A673 (cell line): ENCODE results near the gene ABHD6. TPM values are rescaled to one million over a fixed set of nuclear protein-coding genes. Genes with fewer than 3 reads are reported as not detected.
A peak's percentile ranks its signal among the peaks of the same experiment; 100 is the strongest.

Experiments used
- Bru-seq: library from RNA; stranded (reverse); fragments of 400-500 nt; gene quantifications from one replicate; lab custom pipeline; 2021; lab: Mats Ljungman, UMichigan
- BruChase-seq, 2 experiments: library from RNA; stranded (reverse); fragments of 400-500 nt; gene quantifications; one replicate each; lab custom pipeline; 2021; lab: Mats Ljungman, UMichigan
- BruUV-seq: library from RNA; stranded (reverse); fragments of 400-500 nt; replicated peaks from 2 replicates; lab custom pipeline; 2021; lab: Mats Ljungman, UMichigan
- CTCF ChIA-PET: fragments of 300-600 bp; sonication (Branson Sonifier 250); formaldehyde crosslinking; loops from one replicate; lab custom pipeline; 2022; ENCODE audit warnings: antibody characterized with exemption; lab: Charles Lee
- POLR2A ChIA-PET: fragments of 300-600 bp; sonication (Branson Sonifier 250); formaldehyde crosslinking; loops from one replicate; lab custom pipeline; 2022; ENCODE audit warnings: antibody characterized with exemption; ENCODE audit not compliant: low non-redundant PET; lab: Charles Lee
- DNase-seq: peaks from one replicate; pipeline ENCODE4 v3.0.0-alpha.2; 2015; ENCODE audit warnings: low spot score
- H3K27ac ChIP-seq: fragments of 200-600 bp; sonication (generic); 2 replicates; pipeline ENCODE4 v1.5.1; 2016; ENCODE audit warnings: mixed run types, low read depth, mild to moderate bottlenecking, mixed read lengths, antibody characterized with exemption, low read length; ENCODE audit not compliant: poor library complexity, severe bottlenecking
- H3K27me3 ChIP-seq: fragments of 200-600 bp; sonication (generic); replicated peaks from 2 replicates; pipeline ENCODE4 v1.6.1; 2017; ENCODE audit warnings: mixed run types, low read depth, mild to moderate bottlenecking, mixed read lengths, antibody characterized with exemption, low read length; ENCODE audit not compliant: insufficient read depth, poor library complexity
- H3K36me3 ChIP-seq: fragments of 200-600 bp; sonication (generic); 2 replicates; pipeline ENCODE4 v1.6.1; 2016; ENCODE audit warnings: mixed run types, mild to moderate bottlenecking, mixed read lengths, antibody characterized with exemption, low read length; ENCODE audit not compliant: insufficient read depth, poor library complexity, severe bottlenecking
- H3K4me1 ChIP-seq: fragments of 200-600 bp; sonication (generic); 2 replicates; pipeline ENCODE4 v1.6.1; 2017; ENCODE audit warnings: mixed run types, mild to moderate bottlenecking, mixed read lengths, antibody characterized with exemption, low read length; ENCODE audit not compliant: insufficient read depth, poor library complexity, severe bottlenecking
- H3K4me3 ChIP-seq: fragments of 200-600 bp; sonication (generic); 2 replicates; pipeline ENCODE4 v1.5.1; 2016; ENCODE audit warnings: low read depth, mixed run types, mild to moderate bottlenecking, mixed read lengths, low read length; ENCODE audit not compliant: poor library complexity, severe bottlenecking
- H3K9me3 ChIP-seq: fragments of 200-600 bp; sonication (generic); 2 replicates; pipeline ENCODE4 v1.6.1; 2016; ENCODE audit warnings: mixed run types, low read depth, mild to moderate bottlenecking, mixed read lengths, antibody characterized with exemption, low read length; ENCODE audit not compliant: poor library complexity, severe bottlenecking
- CTCF ChIP-seq: fragments of 300-800, 200-600 bp; sonication (generic); conservative IDR thresholded peaks from 2 replicates; pipeline ENCODE4 v1.5.1; 2017; ENCODE audit warnings: low read depth, mild to moderate bottlenecking, antibody characterized with exemption, low read length, moderate library complexity, mixed read lengths
- EZH2 ChIP-seq: fragments of 200-600 bp; sonication (generic); IDR thresholded peaks from 2 replicates; pipeline ENCODE4 v1.6.1; 2017; ENCODE audit warnings: borderline replicate concordance, low read depth, mild to moderate bottlenecking, mixed read lengths, antibody characterized with exemption, low read length; ENCODE audit not compliant: poor library complexity, severe bottlenecking
- intact Hi-C: fragments of 100-400 bp; cut with micrococcal nuclease; formaldehyde crosslinking; loops from one replicate; pipeline ENCODE4 v1.10.0; 2022; ENCODE audit not compliant: unreplicated experiment
- long read RNA-seq: library from polyadenylated mRNA; stranded (forward); transcript quantifications from one replicate; pipeline ENCODE4 v2.0.0, GENCODE V29; 2022
- total RNA-seq: library from RNA; stranded (reverse); gene quantifications from 2 replicates; pipeline ENCODE4 v1.2.3, GENCODE V29; 2021

The ABHD6 gene
- total RNA-seq: 154 and 155 TPM in 2 replicates
- Bru-seq, nascent RNA: percentile 98 among the genes with signal in this experiment
- BruChase-seq, experiment 1, labeled RNA remaining after a 2-hour chase: percentile 95 among the genes with signal in this experiment
- percentile 91 among the genes with signal in this experiment for BruChase-seq, experiment 2, labeled RNA remaining after a 6-hour chase
- long read RNA-seq, transcript ABHD6-205 (10 exons, 2,482 nt): minor isoform, 121 of 516 reads
- long read RNA-seq, transcript ABHD6-201 (9 exons, 2,393 nt): major isoform, 138 of 516 reads
- long read RNA-seq, partial matches to known transcripts: 11 of 516 reads
- long read RNA-seq, other reads (novel, unspliced or antisense): 245 of 516 reads

- peak; percentile 81 for DNase-seq
- H3K36me3 ChIP-seq: peaks cover 35% of the 10 kb centered on the region
- peak within 1 kb of the TSS; percentile 98 for H3K27ac ChIP-seq
- CTCF ChIA-PET: no interaction called here
- peak within 1 kb of the TSS; percentile 92 for H3K4me3 ChIP-seq
- no peaks in the 10 kb centered on the region for H3K9me3 ChIP-seq
- POLR2A ChIA-PET: no interaction called here
- intact Hi-C loops: loop anchor here (5.0 kb wide), 1 partner anchor 70 kb away; the partner anchor contains the start of genes HTD2 and RPP14
- no peak for TF ChIP-seq EZH2
- no peak for TF ChIP-seq CTCF
- H3K4me1 ChIP-seq: peaks cover 32% of the 10 kb centered on the region
- no peaks in the 10 kb centered on the region for H3K27me3 ChIP-seq
- no TSS peak for BruUV-seq
Measured at GRCh38 chr3:58237238-58237940, at the start of gene ABHD6. ABHD6 (plus strand) TSS chr3:58237792; CDS start chr3:58256587, 18,795 bp downstream.

GRCh38 chr3:58188173-58188564 is 49.4 kb upstream of the ABHD6 start:
- intact Hi-C loops: loop anchor here (5.0 kb wide), 1 partner anchor 224 kb away; no protein-coding TSS in a partner anchor
- Histone ChIP-seq H3K36me3 (no peaks in the 10 kb centered on the region), H3K27ac (no peak overlapping the region), H3K4me1 (peaks cover 6% of the 10 kb centered on the region), H3K4me3 (no peak overlapping the region), H3K27me3 (no peaks in the 10 kb centered on the region), H3K9me3 (no peaks in the 10 kb centered on the region)
- DNase-seq: peak; percentile 18
- TF ChIP-seq CTCF: no peak
- no peak for TF ChIP-seq EZH2
- BruUV-seq: no TSS peak
- ChIA-PET POLR2A (interaction anchor here (0.6 kb wide), 1 partner anchor 43 kb away, joined by 16 read pairs; no protein-coding TSS in a partner anchor), CTCF (interaction anchor here (0.6 to 1.4 kb wide), 6 partner anchors 30 to 227 kb away, joined by 3 to 12 read pairs (median 4); partner anchors contain the start of genes HTD2 and RPP14)

DNA sequence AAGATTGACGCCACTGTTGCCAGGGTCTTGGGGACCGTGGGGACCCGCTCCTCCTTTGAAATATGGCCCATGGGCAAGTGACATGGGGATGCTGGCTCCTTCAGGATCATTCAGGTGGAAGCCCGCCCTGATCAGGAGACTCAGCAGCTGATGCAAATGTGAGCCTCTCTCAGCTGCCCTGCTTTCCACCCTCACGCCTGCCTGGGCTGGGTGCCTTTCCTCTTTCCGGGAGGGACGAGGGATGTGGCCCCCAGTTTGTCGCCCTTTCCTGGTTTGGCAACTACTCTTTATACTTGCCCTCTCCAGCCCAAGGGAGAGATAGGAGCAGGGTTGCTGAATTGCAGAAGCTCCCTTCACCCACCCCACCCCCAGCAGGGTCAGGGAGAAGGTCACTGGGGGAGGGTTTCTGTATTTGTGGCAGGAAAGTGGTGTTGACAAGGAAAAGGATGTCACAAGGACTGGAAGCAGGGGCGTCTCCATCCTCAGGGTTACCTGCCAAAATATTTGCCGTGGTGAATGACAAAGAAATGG is 48.6 kb upstream of the ABHD6 start:
- POLR2A ChIA-PET: no interaction called here
- intact Hi-C loops: loop anchor here (5.0 kb wide), 1 partner anchor 223 kb away; no protein-coding TSS in a partner anchor
- Histone ChIP-seq H3K4me3 (no peak overlapping the region), H3K27ac (no peak overlapping the region), H3K27me3 (no peaks in the 10 kb centered on the region), H3K4me1 (peaks cover 6% of the 10 kb centered on the region), H3K36me3 (no peaks in the 10 kb centered on the region), H3K9me3 (no peaks in the 10 kb centered on the region)
- BruUV-seq: no TSS peak
- CTCF ChIA-PET: no interaction called here
- TF ChIP-seq EZH2 (no peak), CTCF (no peak)
- DNase-seq: no peak
